Neural cell (in vitro differentiated cells): Measurements from ENCODE around the gene MLLT6. TPM values are rescaled to one million over a fixed set of nuclear protein-coding genes. Genes with fewer than 3 reads are reported as not detected.

Experiments used
- H2AFZ ChIP-seq: fragments of 200-600, 300-800 bp; sonication (generic), shearing (Covaris generic); 2 replicates; pipeline ENCODE4 v1.6.0; 2014; ENCODE audit warnings: low read depth, mild to moderate bottlenecking, antibody characterized with exemption, low read length, moderate library complexity
- H3F3A ChIP-seq: fragments of 200-600 bp; shearing (Covaris generic); 2 replicates; pipeline ENCODE4 v1.6.1; 2016; ENCODE audit warnings: mild to moderate bottlenecking, moderate library complexity, mixed read lengths, antibody characterized with exemption, low read length; ENCODE audit not compliant: insufficient read depth, poor library complexity, severe bottlenecking
- H3K27ac ChIP-seq: fragments of 200-600, 300-800 bp; sonication (generic), shearing (Covaris generic); 2 replicates; pipeline ENCODE4 v1.5.1; 2014; ENCODE audit warnings: mild to moderate bottlenecking, low read length, moderate library complexity
- H3K27me3 ChIP-seq: fragments of 300-800, 200-600 bp; sonication (generic), shearing (Covaris generic); 2 replicates; pipeline ENCODE4 v1.6.0; 2014; ENCODE audit warnings: mild to moderate bottlenecking, low read depth, low read length, moderate library complexity; ENCODE audit not compliant: insufficient read depth
- H3K36me3 ChIP-seq: fragments of 300-800, 200-600 bp; sonication (generic), shearing (Covaris generic); 2 replicates; pipeline ENCODE4 v1.5.1; 2014; ENCODE audit warnings: mild to moderate bottlenecking, antibody characterized with exemption, low read length, moderate library complexity; ENCODE audit not compliant: insufficient read depth
- H3K4me2 ChIP-seq: fragments of 300-800, 200-600 bp; sonication (generic), shearing (Covaris generic); 2 replicates; pipeline ENCODE4 v1.6.0; 2014; ENCODE audit warnings: mild to moderate bottlenecking, low read length
- H3K4me3 ChIP-seq: fragments of 300-800, 200-600 bp; sonication (generic), shearing (Covaris generic); 2 replicates; pipeline ENCODE4 v1.5.1; 2014; ENCODE audit warnings: mild to moderate bottlenecking, low read length, moderate library complexity
- H3K79me2 ChIP-seq: fragments of 200-600 bp; shearing (Covaris generic); replicated peaks from 2 replicates; pipeline ENCODE4 v1.6.0; 2014; ENCODE audit warnings: mild to moderate bottlenecking, low read length, moderate library complexity; ENCODE audit not compliant: insufficient read depth
- H3K9ac ChIP-seq: fragments of 300-800, 200-600 bp; sonication (generic), shearing (Covaris generic); 2 replicates; pipeline ENCODE4 v1.6.1; 2016; ENCODE audit warnings: mild to moderate bottlenecking, low read length, mixed read lengths
- H3K9me2 ChIP-seq: fragments of 200-600 bp; shearing (Covaris generic); 2 replicates; pipeline ENCODE4 v1.6.1; 2016; ENCODE audit warnings: mild to moderate bottlenecking, low read length, mixed read lengths; ENCODE audit not compliant: insufficient read depth
- H3K9me3 ChIP-seq: fragments of 200-600, 300-800 bp; sonication (generic), shearing (Covaris generic); 2 replicates; pipeline ENCODE4 v1.6.1; 2016; ENCODE audit warnings: mild to moderate bottlenecking, mixed run types, low read length, moderate library complexity, mixed read lengths
- H4K20me1 ChIP-seq: fragments of 200-600 bp; shearing (Covaris generic); 2 replicates; pipeline ENCODE4 v1.6.1; 2016; ENCODE audit warnings: mild to moderate bottlenecking, mixed run types; ENCODE audit not compliant: insufficient read depth
- CTCF ChIP-seq: fragments of 450-650 bp; IDR thresholded peaks from 2 replicates; pipeline ENCODE4 v1.5.1; 2014; ENCODE audit warnings: antibody characterized with exemption, mild to moderate bottlenecking, moderate library complexity; ENCODE audit not compliant: poor library complexity, severe bottlenecking
- EP300 ChIP-seq: fragments of 450-650 bp; conservative IDR thresholded peaks from 2 replicates; pipeline ENCODE4 v1.6.1; 2014; ENCODE audit warnings: antibody characterized with exemption, mild to moderate bottlenecking, moderate library complexity; ENCODE audit not compliant: poor library complexity, severe bottlenecking
- EZH2 ChIP-seq: fragments of 200-600, 300-800 bp; shearing (Covaris generic), sonication (generic); IDR thresholded peaks from 2 replicates; pipeline ENCODE4 v1.6.1; 2014; ENCODE audit warnings: antibody characterized with exemption, low read length, borderline replicate concordance, mild to moderate bottlenecking; ENCODE audit not compliant: insufficient read depth, poor library complexity, severe bottlenecking
- MXI1 ChIP-seq: fragments of 450-650 bp; conservative IDR thresholded peaks from 2 replicates; pipeline ENCODE4 v1.6.1; 2014; ENCODE audit warnings: antibody characterized with exemption, mild to moderate bottlenecking; ENCODE audit not compliant: poor library complexity, severe bottlenecking
- POLR2AphosphoS5 ChIP-seq: IDR thresholded peaks from 2 replicates; pipeline ENCODE4 v1.6.1; 2012
- RAD21 ChIP-seq: fragments of 450-650 bp; conservative IDR thresholded peaks from 2 replicates; pipeline ENCODE4 v1.6.1; 2014; ENCODE audit warnings: antibody characterized with exemption, mild to moderate bottlenecking, moderate library complexity
- REST ChIP-seq: IDR thresholded peaks from 2 replicates; pipeline ENCODE4 v1.6.1; 2012; ENCODE audit warnings: borderline replicate concordance
- SMC3 ChIP-seq: fragments of 450-650 bp; conservative IDR thresholded peaks from 2 replicates; pipeline ENCODE4 v1.6.1; 2014; ENCODE audit warnings: antibody characterized with exemption, mild to moderate bottlenecking, moderate library complexity; ENCODE audit not compliant: poor library complexity
- TAF1 ChIP-seq: IDR thresholded peaks from 2 replicates; pipeline ENCODE4 v1.6.1; 2012; ENCODE audit warnings: low read depth
- polyA plus RNA-seq: library from polyadenylated mRNA; depleted of rRNA; stranded (reverse); fragments of >200 nt; gene quantifications from 2 replicates; pipeline ENCODE4 v1.2.3, GENCODE V29; 2014

MLLT6 gene
- polyA plus RNA-seq, 1 donor from 2014 or later: 19.7 TPM

GRCh38 chr17:38674749-38675615 lies 30.1 kb upstream of the MLLT6 start, which contains the start of gene EPOP:
Gene EPOP, minus strand, starts transcription at chr17:38674957. Its CDS starts 462 bp downstream, at chr17:38674495.
- Histone ChIP-seq H3K36me3 (no peaks in the 10 kb centered on the region), H3K4me2 (no peak within 1 kb of the TSS), H3K27me3 (peaks cover 64% of the 10 kb centered on the region), H3K9me3 (no peaks in the 10 kb centered on the region), H3K27ac (no peak within 1 kb of the TSS), H3K4me3 (peak within 1 kb of the TSS; percentile 74), H3K9ac (peak within 1 kb of the TSS; percentile 66), H3F3A (no peaks in the 10 kb centered on the region), H3K79me2 (no peaks in the 10 kb centered on the region), H3K9me2 (no peaks in the 10 kb centered on the region), H2AFZ (peak within 1 kb of the TSS; percentile 21), H4K20me1 (no peaks in the 10 kb centered on the region)
- TF ChIP-seq SMC3 (peak; percentile 12), CTCF (peak; percentile 6), EP300 (no peak), EZH2 (no peak), TAF1 (peak; percentile 59), POLR2AphosphoS5 (no peak), RAD21 (no peak), MXI1 (peak; percentile 96), REST (no peak)

GRCh38 chr17:38676706-38677504 lies 28.2 kb upstream of the MLLT6 start:
- no peaks in the 10 kb centered on the region for H3K9me3 ChIP-seq
- no peaks in the 10 kb centered on the region for H3K79me2 ChIP-seq
- H2AFZ ChIP-seq: no peak overlapping the region
- peaks cover 47% of the 10 kb centered on the region for H3K27me3 ChIP-seq
- no peak overlapping the region for H3K4me3 ChIP-seq
- H3K4me2 ChIP-seq: no peak overlapping the region
- H4K20me1 ChIP-seq: no peaks in the 10 kb centered on the region
- no peak overlapping the region for H3K9ac ChIP-seq
- no peaks in the 10 kb centered on the region for H3F3A ChIP-seq
- TF ChIP-seq MXI1: peak; percentile 22
- peak; percentile 78 for TF ChIP-seq SMC3
- peak; percentile 81 for TF ChIP-seq RAD21
- peak; percentile 89 for TF ChIP-seq CTCF
- no peak for TF ChIP-seq EP300
- H3K9me2 ChIP-seq: no peaks in the 10 kb centered on the region
- no peak overlapping the region for H3K27ac ChIP-seq
- H3K36me3 ChIP-seq: no peaks in the 10 kb centered on the region
